ENCODE measurements around the gene MXRA7. TPM values are rescaled to one million over a fixed set of nuclear protein-coding genes. Genes with fewer than 3 reads are reported as not detected.

MXRA7 gene
- polyA plus RNA-seq, 1 of the 3 experiments (the other 2 are of a cell fraction) = 154 TPM

DNA sequence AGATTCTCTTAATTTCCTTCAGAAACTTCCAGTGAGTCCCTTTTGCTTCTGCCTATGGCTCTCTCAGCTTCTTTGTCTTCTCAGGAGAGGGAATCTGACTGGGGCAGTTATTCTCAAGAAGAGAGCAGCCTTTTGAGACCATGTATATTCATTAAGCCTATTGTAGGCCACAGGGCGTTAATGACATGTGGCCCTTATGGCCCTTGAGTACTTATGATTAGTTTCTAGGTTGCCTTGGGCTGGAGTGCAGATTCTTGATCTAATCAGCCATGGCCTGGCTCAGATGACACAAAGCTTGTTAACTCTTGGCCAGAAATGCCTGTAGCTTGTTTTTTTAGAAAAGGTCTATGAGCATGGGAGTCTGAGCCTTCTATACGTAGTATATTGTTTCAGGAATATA, 44.5 kb upstream of the MXRA7 start:
- POLR2A ChIA-PET = no interaction called here

DNA sequence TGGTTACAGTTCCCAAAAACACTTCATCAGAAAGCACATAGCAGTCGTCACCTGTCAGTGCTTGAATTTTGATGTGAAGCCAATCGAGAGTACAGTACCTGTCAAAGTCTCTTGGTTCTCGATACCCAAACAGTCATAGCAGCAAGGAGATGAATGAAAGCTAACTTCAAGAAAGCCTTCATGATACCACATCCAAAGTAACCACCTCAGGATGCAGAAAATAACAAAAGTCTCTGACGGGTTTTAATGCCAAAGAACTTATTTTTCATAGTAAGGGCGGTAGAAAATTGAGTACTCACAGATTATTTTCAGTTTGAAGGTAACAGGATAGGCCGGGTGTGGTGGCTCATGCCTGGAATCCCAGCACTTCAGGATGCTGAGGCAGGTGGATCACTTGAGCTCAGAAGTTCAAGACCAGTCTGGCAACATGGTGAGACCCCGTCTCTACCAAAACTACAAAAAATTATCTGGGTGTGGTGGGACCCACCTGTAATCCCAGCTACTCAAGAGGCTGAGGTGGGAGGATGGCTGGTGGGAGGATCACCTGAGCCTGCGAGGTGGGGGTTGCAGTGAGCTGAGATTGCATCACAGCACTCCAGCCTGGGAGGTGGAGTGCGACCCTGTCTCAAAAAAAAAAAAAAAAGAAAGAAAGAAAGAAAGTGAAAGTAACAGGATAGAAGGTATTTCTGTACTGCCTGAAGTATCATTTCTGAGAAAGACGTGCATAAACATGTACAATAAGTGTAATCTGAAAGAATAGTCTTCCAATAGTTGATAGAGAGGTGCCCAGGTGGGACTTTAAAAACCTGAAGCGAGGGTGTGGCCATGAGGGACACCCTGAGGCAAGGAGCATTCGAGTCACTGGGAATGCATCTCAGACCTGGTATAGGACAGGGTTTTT, 42.5 kb upstream of the MXRA7 start:
- Histone ChIP-seq H3K4me3 (ENCODE audit: low read depth in 2 of 2, low read length in 1 of 2) (no peak overlapping the region), H3K27ac (ENCODE audit: low read depth in 2 of 2, low read length in 1 of 2) (no peak overlapping the region), H3K9me3 (no peaks in the 10 kb centered on the region), H3K36me3 (replicated peaks in 1 of 2; ENCODE audit: control insufficient read depth in 1 of 2, insufficient read depth in 2 of 2, low read length in 1 of 2) (peaks cover 3 to 27% of the 10 kb centered on the region in 2 experiments), H4K20me1 (ENCODE audit: insufficient read depth) (no peaks in the 10 kb centered on the region), H3F3A (replicated peaks; ENCODE audit: insufficient read depth) (no peaks in the 10 kb centered on the region), H3K79me2 (ENCODE audit: insufficient read depth) (no peaks in the 10 kb centered on the region), H3K4me1 (ENCODE audit: control insufficient read depth in 1 of 2, insufficient read depth in 2 of 2, low read depth in 1 of 2, low read length in 1 of 2) (no peaks in the 10 kb centered on the region), H2AFZ (ENCODE audit: low read depth) (no peak overlapping the region), H3K4me2 (no peak overlapping the region), H3K27me3 (ENCODE audit: insufficient read depth) (no peaks in the 10 kb centered on the region), H3K9me2 (no peaks in the 10 kb centered on the region), H3K9ac (no peak overlapping the region)
- CTCF ChIA-PET = no interaction called here
- no peak for DNase-seq
- WGBS (ENCODE audit: low lambda C conversion rate) = 91% methylated on average over 12 of the region's 12 CpGs
- TF ChIP-seq MXI1 (IDR thresholded peaks at IDR 0.05; ENCODE audit: low read depth, low read length) (no peak), SMC3 (IDR thresholded peaks at IDR 0.05; ENCODE audit: low read depth, low read length) (no peak), ELF1 (IDR thresholded peaks at IDR 0.05) (no peak), RAD21 (IDR thresholded peaks at IDR 0.05; ENCODE audit: low read length) (no peak), TAF1 (IDR thresholded peaks at IDR 0.05; ENCODE audit: borderline replicate concordance, low read depth, low read length) (no peak), GABPA (IDR thresholded peaks at IDR 0.05; ENCODE audit: low read depth) (no peak), FOSL2 (IDR thresholded peaks at IDR 0.05; ENCODE audit: borderline replicate concordance, low read depth) (no peak), RXRA (IDR thresholded peaks at IDR 0.05; ENCODE audit: borderline replicate concordance, low read depth) (no peak), SIN3A (IDR thresholded peaks at IDR 0.05; ENCODE audit: borderline replicate concordance, low read depth, low read length) (no peak), JUND (IDR thresholded peaks at IDR 0.05) (no peak), NRF1 (IDR thresholded peaks at IDR 0.05; ENCODE audit: low read depth, low read length) (no peak), EP300 (IDR thresholded peaks at IDR 0.05; ENCODE audit: borderline replicate concordance in 1 of 2, low read depth in 1 of 2, low read length in 1 of 2) (no peak), RCOR1 (IDR thresholded peaks at IDR 0.05; ENCODE audit: low read length) (no peak), FOXM1 (IDR thresholded peaks at IDR 0.05; ENCODE audit: low read depth) (no peak)
- TF ChIP-seq, protein P1, sequence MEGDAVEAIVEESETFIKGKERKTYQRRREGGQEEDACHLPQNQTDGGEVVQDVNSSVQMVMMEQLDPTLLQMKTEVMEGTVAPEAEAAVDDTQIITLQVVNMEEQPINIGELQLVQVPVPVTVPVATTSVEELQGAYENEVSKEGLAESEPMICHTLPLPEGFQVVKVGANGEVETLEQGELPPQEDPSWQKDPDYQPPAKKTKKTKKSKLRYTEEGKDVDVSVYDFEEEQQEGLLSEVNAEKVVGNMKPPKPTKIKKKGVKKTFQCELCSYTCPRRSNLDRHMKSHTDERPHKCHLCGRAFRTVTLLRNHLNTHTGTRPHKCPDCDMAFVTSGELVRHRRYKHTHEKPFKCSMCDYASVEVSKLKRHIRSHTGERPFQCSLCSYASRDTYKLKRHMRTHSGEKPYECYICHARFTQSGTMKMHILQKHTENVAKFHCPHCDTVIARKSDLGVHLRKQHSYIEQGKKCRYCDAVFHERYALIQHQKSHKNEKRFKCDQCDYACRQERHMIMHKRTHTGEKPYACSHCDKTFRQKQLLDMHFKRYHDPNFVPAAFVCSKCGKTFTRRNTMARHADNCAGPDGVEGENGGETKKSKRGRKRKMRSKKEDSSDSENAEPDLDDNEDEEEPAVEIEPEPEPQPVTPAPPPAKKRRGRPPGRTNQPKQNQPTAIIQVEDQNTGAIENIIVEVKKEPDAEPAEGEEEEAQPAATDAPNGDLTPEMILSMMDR (IDR thresholded peaks at IDR 0.05) = no peak
- TF ChIP-seq, protein P2, sequence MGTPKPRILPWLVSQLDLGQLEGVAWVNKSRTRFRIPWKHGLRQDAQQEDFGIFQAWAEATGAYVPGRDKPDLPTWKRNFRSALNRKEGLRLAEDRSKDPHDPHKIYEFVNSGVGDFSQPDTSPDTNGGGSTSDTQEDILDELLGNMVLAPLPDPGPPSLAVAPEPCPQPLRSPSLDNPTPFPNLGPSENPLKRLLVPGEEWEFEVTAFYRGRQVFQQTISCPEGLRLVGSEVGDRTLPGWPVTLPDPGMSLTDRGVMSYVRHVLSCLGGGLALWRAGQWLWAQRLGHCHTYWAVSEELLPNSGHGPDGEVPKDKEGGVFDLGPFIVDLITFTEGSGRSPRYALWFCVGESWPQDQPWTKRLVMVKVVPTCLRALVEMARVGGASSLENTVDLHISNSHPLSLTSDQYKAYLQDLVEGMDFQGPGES (IDR thresholded peaks at IDR 0.05; ENCODE audit: low read depth, low read length) = no peak
- TF ChIP-seq, protein P3, sequence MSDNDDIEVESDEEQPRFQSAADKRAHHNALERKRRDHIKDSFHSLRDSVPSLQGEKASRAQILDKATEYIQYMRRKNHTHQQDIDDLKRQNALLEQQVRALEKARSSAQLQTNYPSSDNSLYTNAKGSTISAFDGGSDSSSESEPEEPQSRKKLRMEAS (IDR thresholded peaks at IDR 0.05; ENCODE audit: low read depth) = no peak
- TF ChIP-seq, protein P4, sequence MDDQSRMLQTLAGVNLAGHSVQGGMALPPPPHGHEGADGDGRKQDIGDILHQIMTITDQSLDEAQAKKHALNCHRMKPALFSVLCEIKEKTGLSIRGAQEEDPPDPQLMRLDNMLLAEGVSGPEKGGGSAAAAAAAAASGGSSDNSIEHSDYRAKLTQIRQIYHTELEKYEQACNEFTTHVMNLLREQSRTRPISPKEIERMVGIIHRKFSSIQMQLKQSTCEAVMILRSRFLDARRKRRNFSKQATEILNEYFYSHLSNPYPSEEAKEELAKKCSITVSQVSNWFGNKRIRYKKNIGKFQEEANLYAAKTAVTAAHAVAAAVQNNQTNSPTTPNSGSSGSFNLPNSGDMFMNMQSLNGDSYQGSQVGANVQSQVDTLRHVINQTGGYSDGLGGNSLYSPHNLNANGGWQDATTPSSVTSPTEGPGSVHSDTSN (IDR thresholded peaks at IDR 0.05) = no peak
- TF ChIP-seq, protein P5, sequence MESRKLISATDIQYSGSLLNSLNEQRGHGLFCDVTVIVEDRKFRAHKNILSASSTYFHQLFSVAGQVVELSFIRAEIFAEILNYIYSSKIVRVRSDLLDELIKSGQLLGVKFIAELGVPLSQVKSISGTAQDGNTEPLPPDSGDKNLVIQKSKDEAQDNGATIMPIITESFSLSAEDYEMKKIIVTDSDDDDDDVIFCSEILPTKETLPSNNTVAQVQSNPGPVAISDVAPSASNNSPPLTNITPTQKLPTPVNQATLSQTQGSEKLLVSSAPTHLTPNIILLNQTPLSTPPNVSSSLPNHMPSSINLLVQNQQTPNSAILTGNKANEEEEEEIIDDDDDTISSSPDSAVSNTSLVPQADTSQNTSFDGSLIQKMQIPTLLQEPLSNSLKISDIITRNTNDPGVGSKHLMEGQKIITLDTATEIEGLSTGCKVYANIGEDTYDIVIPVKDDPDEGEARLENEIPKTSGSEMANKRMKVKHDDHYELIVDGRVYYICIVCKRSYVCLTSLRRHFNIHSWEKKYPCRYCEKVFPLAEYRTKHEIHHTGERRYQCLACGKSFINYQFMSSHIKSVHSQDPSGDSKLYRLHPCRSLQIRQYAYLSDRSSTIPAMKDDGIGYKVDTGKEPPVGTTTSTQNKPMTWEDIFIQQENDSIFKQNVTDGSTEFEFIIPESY (IDR thresholded peaks at IDR 0.05; ENCODE audit: borderline replicate concordance, low read depth) = no peak
- POLR2A ChIA-PET = no interaction called here

More for the DNA sequence above, 44.5 kb upstream of the MXRA7 start:
- no peaks in the 10 kb centered on the region for H3K27me3 ChIP-seq (ENCODE audit: insufficient read depth)
- H3K4me1 ChIP-seq (ENCODE audit: control insufficient read depth in 1 of 2, insufficient read depth in 2 of 2, low read depth in 1 of 2, low read length in 1 of 2) = no peaks in the 10 kb centered on the region
- H3K9me3 ChIP-seq = no peaks in the 10 kb centered on the region
- H3K9ac ChIP-seq = no peak overlapping the region
- H3K4me2 ChIP-seq = no peak overlapping the region
- H3K36me3 ChIP-seq (replicated peaks in 1 of 2; ENCODE audit: control insufficient read depth in 1 of 2, insufficient read depth in 2 of 2, low read length in 1 of 2) = peaks cover 3 to 29% of the 10 kb centered on the region in 2 experiments
- 100% methylated on average over 2 of the region's 2 CpGs for WGBS (ENCODE audit: low lambda C conversion rate)
- no peaks in the 10 kb centered on the region for H3K79me2 ChIP-seq (ENCODE audit: insufficient read depth)
- no peak for TF ChIP-seq SIN3A (IDR thresholded peaks at IDR 0.05; ENCODE audit: borderline replicate concordance, low read depth, low read length)
- DNase-seq = peak; percentile 34
- H3K4me3 ChIP-seq (ENCODE audit: low read depth in 2 of 2, low read length in 1 of 2) = no peak overlapping the region
- no peaks in the 10 kb centered on the region for H3F3A ChIP-seq (replicated peaks; ENCODE audit: insufficient read depth)
- CTCF ChIA-PET = interaction anchor here (1.1 to 1.2 kb wide), 2 partner anchors 9 to 301 kb away, joined by 3 to 5 read pairs; no protein-coding TSS in a partner anchor
- H4K20me1 ChIP-seq (ENCODE audit: insufficient read depth) = no peaks in the 10 kb centered on the region
- H3K27ac ChIP-seq (ENCODE audit: low read depth in 2 of 2, low read length in 1 of 2) = no peak overlapping the region
- no peak overlapping the region for H2AFZ ChIP-seq (ENCODE audit: low read depth)
- no peaks in the 10 kb centered on the region for H3K9me2 ChIP-seq

Data from SK-N-SH (cell line).